Amygdala (tissue), 56 donors: ENCODE data around the gene MOSPD3.

Source experiments
- DNase-seq, 56 donors: peaks; one replicate each; lab custom pipeline; 2025; lab: John Stamatoyannopoulos, UW

MOSPD3 gene

DNA sequence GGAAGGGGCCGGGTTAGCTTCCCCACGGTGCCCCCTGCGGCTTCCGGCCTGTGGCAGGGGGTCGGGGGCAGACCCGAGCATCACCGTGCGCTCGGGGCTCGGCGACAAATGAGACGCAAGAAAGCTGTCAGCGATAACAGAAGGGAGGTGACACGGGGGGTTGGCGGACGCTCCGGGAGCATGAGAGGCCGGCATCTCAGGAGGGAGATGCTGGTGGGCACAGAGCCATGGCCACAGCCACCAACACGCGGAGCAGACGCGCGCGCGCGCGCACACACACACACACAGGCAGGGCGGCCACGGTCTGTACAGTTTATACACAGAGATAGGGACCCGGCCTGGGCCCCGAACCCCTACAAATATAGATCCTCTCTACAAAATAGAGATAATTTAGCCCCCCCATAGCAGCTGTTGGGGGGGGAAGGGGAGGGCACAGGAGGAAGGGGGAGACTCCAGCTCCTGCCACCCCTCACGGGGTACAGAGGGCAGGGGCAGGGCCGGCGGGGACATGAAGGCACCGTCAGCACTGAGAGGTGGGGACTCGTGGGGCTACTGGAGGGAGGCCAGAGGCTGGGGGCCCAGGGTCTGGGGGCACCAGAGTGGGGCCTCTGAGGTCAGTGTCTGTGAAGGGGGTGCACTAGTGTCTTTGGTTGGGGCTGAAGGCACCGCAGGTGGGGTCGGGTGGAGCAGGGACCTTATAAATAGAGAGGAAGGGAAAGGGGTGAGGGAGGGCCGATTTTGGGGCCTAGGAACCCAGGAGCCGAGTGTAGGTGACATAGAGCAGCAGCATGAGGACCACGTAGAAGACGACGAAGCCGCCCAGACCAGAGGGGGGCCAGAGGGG, 37.8 kb upstream of the MOSPD3 start:
- no peak for DNase-seq

- peak in 1 of 56 donors; percentile 24 for DNase-seq
These were observed 37.1 kb upstream of the MOSPD3 start for GRCh38 chr7:100575206-100575631.

- peak in 1 of 56 donors; percentile 39 for DNase-seq
These were observed 36.5 kb upstream of the MOSPD3 start for GRCh38 chr7:100575746-100576383.

- DNase-seq, result no peak
These were observed 35.9 kb upstream of the MOSPD3 start for GRCh38 chr7:100576384-100576993.

GRCh38 chr7:100577103-100577502, 35.2 kb upstream of the MOSPD3 start:
- DNase-seq, result no peak

- no peak for DNase-seq
These were observed 34.8 kb upstream of the MOSPD3 start for GRCh38 chr7:100577507-100577906.

DNA sequence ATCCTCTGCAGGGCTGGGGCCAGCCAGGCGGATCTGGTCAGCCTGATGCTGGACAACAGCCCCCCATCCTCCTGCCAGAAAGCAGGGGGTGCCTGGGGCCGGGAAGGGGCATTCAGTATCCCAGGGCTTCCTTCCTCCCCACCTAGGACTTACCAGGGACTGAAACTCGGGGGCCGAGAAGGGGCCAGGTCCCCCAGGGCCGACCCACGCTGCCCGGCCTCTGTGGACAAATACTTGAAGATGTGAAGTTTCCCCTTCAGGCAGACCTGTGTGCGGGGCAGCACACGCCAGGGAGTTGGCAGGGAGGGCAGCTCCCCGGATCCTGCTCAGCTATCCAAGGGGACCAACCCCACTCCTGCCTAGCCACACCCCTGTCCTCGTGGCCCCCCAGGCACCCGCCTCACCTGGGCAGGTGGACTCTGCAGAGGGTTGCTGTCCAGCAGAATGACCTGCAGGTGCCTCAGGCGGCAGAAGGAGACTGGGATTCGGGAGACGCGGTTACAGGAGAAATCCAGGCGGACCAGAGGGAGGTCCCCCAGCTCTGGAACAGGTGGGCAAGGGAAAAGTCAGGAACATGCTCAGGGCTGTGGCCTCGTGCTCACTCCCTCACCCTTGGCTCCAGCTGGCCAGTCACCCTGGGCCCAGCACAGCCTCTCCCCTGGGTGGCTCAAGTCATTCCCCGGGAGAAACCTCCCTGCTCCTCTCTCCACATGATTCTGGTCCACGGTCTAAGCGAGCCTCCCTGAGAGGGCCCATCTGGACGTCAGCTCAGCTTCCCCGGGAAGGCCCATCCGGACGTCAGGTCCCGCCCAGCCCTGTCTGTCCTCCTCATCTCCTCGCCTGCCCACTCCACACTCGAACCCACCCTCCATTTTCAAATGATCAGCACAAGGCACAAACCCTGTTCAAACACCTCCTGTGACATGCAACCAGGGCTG, 33.8 kb upstream of the MOSPD3 start:
- DNase-seq, result no peak

DNA sequence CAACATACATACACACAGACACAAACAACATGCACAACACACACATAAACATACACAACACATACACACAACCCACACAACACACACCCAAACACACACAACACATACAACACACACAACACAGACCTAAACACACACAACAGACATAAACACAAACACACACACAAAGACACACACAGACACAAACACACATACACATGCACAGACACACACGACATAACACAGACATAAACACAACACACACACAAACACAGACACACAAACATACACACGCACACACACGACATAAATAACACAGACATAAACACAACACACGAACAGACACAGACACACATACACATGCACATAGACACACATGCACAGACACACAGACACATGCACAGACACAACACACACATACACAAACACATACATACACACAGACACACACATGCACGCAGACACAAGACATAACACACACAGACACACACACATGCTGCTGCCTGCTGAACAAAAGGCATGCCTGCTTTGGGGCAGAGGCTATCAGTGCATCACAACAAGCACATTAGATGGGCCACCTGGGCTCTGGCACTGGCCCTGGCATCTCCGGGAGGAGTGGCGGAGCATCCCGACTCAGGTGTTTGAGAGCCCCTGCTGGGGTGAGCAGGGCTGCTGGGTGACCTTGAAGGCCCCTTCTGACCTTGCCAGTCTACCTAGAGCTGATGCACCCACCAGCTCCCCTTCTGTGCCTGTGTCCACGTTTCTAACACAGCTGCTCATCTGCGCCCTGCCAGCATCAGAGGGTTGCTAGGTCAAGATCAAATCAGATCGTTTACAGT, 31.7 kb upstream of the MOSPD3 start:
- DNase-seq, result no peak

- no peak for DNase-seq
These were observed 30.2 kb upstream of the MOSPD3 start for GRCh38 chr7:100582041-100582579.

DNA sequence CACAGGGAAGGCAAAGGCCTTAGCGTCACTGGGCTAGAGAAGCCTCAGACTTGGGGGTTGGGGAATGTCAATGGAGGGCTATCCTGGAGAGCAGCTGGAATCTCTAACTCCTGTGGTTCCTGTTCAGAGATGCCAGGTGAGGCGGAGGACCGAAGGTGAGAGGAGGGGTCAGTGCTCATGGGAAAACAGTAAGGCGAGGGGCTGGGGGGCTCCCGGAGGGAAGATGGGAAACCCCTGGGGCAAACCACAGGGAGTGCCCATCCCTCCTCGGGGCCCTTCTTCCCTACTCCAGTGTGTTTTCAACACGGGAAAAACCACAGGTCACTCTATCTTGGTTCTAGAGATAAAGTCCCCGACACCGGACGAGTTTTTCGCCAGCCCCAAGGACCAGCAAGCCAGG, 29.7 kb upstream of the MOSPD3 start:
- DNase-seq, result no peak

DNA sequence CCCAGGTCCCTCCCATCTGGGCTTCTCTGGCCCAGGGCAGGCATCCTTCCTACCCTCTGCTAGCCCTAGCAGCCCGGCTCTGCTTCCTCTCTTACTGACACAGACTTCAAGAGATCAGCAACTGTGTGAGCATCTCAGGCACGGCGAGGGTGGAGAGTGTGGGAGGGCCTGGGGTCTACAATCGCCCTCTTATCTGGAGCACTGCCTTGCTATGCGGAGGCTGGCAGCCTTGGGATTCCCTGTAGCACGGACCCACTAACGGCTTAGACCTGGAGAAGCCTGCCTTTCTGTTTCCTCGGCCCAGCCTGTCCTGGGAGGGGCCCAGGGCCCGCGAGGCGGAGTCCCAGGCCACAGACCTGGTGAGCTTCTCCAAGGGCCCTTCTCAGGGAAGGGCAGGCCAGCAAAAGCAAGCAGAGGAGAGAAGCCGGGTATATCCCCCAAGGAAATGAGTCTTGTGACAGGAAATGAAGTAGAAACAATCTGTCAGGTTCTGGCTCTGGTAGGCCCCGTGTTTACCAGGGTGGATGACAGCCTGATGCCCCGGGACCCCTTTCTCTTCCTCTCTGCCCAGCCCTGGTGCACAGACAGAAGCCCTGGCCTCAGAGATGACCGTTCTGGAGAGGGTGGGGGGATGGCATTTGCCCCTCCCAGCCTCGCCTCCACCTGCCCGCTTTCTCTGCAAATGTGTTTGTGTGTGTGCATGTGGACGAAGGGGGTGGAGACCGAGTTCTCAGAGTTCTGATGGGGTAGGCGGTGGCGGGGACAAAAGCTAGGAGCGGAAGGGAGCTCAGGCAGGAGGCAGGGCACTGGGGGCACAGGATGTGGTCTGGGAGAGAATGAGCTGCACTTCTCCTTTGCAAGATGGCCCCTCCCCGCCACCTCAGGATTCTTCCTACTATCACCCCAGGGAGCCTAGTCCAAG, 28.9 kb upstream of the MOSPD3 start:
- DNase-seq, result peak in 19 of 56 donors; percentile 15 to 60 (median 26)

GRCh38 chr7:100584054-100584682, 28.2 kb upstream of the MOSPD3 start:
- no peak for DNase-seq

DNA sequence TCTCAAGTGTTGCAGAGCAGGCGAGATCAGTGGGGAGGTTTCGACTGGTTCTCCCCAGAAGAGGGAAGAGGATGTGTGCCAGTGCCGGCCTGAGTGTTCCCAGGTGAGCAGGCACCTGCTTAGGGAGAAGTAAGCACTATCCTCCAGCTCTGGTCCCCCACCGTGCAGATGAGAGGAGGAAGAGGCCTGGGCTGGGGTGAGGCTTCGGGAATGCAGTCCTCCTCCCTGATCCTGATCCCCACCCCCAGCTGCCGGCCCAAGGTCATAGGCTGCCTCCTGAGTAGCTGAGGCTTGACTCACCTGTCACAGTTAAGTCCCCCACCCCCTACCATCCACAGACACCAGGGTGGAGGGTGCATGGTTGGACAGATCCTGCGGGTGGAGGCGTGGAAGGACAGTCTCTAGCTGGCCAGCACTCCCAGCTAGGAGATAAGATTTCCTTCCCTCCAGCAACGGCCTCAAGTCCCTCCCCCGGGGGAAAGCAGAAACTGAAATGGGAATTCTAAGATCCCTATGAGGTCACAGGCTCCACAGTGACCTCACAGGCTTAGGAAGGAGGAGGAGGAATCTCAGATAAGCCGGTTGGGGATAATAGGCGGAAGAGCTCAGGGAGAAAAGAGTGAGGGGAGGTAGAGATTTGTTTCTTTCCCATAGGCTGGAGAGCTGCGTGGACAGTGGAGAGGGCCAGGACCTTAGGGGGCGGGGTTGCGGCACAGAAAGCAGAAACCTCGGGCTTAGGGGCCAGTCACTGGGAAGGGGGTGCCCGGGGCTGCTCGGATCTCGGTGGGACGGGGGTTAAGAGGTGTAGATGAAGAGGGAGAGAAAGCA, 27.4 kb upstream of the MOSPD3 start:
- DNase-seq, result no peak

GRCh38 chr7:100585511-100586265, 26.7 kb upstream of the MOSPD3 start, which contains the start of gene LRCH4:
LRCH4 (minus strand) TSS chr7:100586129; CDS start chr7:100586100, 29 bp downstream.
- DNase-seq, result peak in 11 of 56 donors; percentile 59 to 94 (median 65)

DNA sequence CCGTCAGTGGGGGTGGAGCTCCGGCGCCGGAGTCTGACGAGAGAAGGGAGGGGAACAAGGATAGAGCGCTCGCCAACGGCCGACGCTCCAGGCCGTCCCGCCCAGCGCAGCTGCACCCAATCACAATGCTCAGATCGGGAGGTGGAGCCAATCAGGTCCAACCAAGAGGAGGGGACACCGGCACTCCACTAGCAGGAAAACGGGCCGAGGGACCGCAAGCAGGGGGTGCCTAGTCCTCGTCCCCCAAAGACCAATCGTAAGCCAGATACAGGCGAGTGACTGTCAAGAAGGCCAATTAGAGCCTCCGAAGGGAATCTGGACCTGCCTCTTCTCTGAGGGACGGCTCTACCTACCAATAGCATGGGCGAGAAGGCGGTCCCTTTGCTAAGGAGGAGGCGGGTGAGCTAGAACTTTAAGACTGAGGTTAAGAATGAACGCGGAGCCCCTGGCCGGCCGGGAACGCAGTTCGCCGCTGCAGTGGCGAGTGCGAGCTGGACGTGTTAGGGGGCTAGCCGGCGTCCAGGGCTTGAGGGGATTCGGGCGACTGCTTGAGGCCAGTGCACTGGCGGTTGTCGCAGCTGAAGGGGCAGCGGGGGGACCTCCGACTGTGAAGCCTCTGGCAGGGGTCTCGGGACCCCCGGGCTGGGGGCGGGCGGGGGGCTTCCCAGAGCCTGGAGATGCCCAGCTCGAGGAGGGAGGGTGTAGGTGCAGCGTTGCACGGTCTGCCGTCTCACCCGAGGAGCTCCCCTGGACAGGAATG, 25.9 kb upstream of the MOSPD3 start, which contains the start of gene FBXO24:
TSS of gene FBXO24 (plus strand) at position 63 of the 760 bp plus-strand sequence. CDS start at position 361, 298 bp downstream.
- DNase-seq, result peak; percentile 96 to 100 (median 100)
